NK-92 (cell line): ENCODE measurements around the gene PDGFRA.

Experiments used
- DNase-seq: peaks from one replicate; lab custom pipeline; 2025; ENCODE audit not compliant: unreplicated experiment; lab: John Stamatoyannopoulos, UW

The PDGFRA gene

DNA sequence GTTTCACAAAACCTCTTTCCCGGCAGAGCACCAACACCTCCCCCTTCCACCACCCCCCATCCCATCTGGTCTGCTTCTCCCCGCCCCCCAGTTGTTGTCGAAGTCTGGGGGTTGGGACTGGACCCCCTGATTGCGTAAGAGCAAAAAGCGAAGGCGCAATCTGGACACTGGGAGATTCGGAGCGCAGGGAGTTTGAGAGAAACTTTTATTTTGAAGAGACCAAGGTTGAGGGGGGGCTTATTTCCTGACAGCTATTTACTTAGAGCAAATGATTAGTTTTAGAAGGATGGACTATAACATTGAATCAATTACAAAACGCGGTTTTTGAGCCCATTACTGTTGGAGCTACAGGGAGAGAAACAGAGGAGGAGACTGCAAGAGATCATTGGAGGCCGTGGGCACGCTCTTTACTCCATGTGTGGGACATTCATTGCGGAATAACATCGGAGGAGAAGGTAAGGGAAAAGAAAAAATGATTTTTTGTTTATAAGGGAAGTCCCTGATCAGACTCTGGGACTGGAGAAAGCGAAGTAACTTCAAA lies at the start of gene PDGFRA:
TSS of gene PDGFRA (plus strand) at position 333 of the 541 bp plus-strand sequence. CDS start 29,476 bp downstream, outside the sequence.
- DNase-seq, result no peak

DNA sequence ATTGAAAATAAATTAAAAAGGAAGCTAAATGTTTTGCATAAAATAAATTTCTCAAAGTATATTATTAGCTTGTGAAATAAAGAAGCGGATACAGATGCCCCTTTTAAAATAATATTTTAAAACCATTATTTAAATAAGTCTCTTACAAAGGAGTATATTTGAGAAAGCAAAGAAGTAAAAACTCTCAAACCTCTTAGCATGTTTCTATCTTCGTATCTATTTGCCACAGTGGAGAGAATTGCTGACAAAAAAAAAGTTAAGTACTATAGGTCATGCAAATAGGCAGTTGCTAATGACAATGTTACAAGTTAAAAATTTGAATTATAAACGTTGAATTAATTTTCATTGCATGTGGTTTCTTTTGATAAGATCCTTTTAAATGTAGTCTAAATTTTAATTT lies 44.5 kb upstream of the PDGFRA start:
- no peak for DNase-seq

- DNase-seq, result no peak
Measured at GRCh38 chr4:54185044-54185780, 43.9 kb upstream of the PDGFRA start.

DNA sequence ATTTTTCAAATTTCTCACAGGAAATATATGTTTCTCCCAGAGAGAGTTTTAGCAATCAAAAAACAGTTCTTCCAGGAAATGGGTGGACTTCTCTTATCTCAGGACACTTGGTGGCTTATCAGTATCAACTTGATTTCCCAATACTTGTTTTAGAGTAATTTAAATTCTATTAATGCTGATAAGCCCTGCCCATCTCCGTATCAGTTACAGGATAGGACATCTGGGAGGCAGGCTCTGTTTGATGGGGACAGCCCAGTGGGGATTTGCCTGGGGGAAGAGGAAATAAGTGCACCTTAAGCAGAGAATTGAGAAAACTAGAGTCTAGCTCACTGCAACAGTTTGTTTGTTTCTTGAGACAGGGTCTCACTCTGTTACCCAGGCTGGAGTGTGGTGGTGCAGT lies 43.2 kb upstream of the PDGFRA start:
- DNase-seq, result no peak

DNA sequence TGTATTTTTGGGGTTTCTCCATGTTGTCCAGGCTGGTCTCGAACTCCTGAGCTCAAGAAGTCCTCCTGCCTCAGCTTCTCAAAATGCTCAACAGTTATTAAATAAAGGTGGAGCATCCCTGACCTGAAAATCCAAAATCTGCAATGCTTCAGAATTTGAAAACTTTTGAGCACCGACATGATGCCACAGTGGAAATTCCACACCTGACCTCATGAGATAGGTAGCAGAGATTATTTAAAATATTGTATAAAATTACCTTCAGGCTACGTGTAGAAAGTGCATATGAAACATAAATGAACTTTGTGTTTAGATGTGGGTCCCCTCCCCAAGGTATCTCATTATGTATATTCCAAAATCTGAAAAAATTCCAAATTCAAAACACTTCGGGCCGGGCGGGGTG lies 42.7 kb upstream of the PDGFRA start:
- no peak for DNase-seq

DNA sequence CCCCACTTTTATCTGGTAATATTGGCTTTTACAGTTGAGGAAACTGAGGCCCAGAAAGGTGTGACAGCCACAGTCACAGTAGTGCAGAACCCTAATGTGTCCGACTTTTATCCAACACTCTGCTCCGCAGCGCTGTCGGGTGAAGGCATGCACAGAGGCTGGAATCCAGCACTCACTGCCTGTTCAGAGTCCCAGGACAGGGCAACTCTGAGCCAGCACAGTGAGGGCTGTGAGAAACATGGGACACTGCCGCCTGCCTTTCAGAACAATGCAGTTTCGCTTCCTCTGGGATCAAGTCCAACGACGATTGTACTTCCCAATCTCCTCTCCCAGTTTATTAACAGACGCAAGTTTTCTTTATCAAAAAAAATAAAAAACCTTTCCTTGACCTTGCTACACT lies 41.9 kb upstream of the PDGFRA start:
- no peak for DNase-seq

DNA sequence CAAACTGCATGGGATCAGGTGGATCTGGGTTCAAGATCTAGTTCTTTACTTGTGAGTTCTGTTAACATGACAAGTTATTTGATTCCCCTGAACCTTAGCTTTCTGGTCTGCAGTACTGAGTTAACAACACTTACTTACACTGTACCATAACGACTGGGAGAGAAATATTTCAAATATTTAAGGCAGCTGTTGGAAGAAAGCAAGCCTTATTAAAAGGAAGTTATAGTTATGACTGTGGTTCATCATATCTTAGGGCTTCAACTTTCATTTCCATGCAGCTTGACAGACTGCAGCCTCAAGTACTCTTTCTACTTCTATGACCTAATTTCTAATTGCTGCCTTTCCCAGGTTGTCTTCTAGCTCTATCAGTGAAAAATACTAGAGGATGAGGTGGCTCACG lies 40.0 kb upstream of the PDGFRA start:
- no peak for DNase-seq

GRCh38 chr4:54192811-54193210 lies 36.3 kb upstream of the PDGFRA start:
- DNase-seq, result no peak

GRCh38 chr4:54197926-54198325 lies 31.2 kb upstream of the PDGFRA start:
- DNase-seq, result no peak

DNA sequence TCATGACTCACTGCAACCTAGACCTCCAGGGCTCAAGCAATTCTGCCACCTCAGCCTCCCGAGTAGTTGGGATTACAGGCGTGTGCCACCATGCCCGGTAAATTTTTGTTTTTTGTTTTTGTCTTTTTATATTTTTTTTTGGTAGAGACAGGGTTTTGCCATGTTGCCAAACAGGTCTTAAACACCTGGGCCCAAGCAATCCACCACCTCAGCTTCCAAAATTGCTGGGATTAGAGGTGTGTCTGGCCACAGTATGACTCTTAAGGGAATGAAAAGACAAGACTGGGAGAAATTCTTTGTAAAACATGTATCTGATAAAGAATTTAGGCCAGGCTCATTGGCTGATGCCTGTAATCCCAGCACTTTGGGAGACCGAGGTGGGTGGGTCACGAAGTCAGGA lies 29.2 kb upstream of the PDGFRA start:
- no peak for DNase-seq

DNA sequence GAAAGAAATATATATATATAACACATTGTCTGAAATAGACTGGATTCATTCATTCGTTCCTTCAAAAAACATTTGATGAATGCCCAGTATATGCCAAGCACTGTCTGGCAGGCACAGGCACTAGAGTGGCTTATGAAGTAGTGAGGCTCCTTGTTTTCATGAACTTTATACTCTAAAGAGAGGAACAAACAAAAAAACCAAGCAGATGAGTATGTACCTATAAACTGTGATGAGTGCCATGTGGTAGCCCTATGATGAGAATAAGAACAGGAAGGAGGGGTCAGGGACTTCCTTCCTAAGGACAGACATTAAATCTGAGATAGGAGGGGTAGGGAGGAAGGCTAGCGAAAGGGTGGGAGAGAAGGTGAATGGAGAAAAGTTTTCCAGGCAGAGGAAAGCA lies 19.5 kb upstream of the PDGFRA start:
- DNase-seq, result no peak

DNA sequence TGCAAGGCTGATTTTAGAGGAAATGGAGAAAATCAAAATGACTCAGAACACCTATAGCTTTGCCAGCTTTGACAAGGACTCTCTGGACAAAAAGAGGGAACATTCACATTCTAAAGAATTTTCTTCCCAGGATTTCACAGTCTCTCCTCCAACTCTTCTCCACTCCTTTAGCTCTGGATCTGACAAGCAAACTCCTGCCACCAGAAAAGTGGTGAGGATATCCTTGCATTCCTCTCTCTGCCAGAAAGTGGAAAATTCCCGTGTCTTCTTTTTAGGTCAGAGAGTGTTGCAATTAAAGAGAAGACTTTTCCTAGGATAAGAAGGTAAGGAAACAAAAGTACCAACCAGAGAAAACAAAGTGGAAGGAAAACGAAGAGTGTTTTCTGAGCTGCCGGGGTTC lies 16.1 kb upstream of the PDGFRA start:
- DNase-seq, result no peak

- no peak for DNase-seq
Measured at GRCh38 chr4:54213761-54214160, 15.3 kb upstream of the PDGFRA start.

- no peak for DNase-seq
Measured at GRCh38 chr4:54215379-54216077, 13.6 kb upstream of the PDGFRA start.

DNA sequence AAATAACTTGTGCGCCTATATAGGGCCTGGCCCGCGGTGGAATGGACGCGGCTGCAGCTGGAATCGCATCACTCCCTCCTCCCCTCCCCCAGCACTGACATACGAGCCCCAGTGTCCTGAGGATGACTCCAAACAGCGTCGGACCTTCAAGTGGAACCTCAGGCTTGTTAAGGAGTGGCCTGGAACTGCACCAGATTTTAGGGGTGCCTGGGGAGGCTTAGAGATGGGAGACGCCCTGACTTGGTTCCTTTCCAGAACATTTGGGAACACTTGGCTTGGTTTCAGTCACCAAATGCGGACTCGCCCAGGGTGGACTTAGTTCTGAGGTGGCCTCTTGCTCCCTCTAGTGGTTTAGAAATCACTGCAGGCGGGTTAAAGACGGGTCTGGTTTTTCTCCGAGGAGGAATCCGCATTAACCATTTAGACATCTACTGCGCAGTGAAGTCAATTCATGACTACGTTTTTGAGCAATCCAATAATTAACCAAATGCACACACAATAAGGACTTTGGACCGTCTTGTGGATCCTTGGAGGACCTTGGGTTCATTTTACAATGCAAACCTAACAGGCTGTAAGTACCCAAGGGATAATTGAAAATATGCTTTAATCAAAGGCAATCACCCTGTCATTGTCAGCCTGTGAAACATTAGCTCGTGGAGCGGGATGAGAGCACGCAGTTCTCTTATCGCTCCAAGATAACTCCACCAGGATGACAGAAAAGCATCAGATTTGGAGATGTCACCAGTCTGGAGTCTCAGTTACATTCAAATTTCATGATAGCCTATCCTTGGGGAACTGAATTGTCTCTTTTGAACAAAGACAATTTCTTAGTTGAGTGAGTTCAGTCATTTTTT lies 11.2 kb upstream of the PDGFRA start:
- no peak for DNase-seq

- no peak for DNase-seq
Measured at GRCh38 chr4:54218736-54219135, 10.4 kb upstream of the PDGFRA start.

GRCh38 chr4:54224996-54225597 lies 4.0 kb upstream of the PDGFRA start:
- DNase-seq, result no peak

GRCh38 chr4:54225598-54226403 lies 3.3 kb upstream of the PDGFRA start:
- DNase-seq, result no peak

- no peak for DNase-seq
Measured at GRCh38 chr4:54226404-54227255, 2.5 kb upstream of the PDGFRA start.
